K562 (cell line): ENCODE results near the gene ARMC2. TPM values are rescaled to one million over a fixed set of nuclear protein-coding genes. Genes with fewer than 3 reads are reported as not detected.

Experiments used
- ATAC-seq: fragments of 200-7000 bp; cut with Tn5 transposase; 3 replicates; pipeline ENCODE4 v1.9.1; 2020; ENCODE audit warnings: moderate library complexity
- BruUV-seq: library from RNA; stranded (reverse); fragments of 400-500 nt; replicated peaks from 2 replicates; lab custom pipeline; 2021; lab: Mats Ljungman, UMichigan
- CTCF ChIA-PET: fragments of 300-600 bp; formaldehyde crosslinking; extraction: SDS; loops from one replicate; lab custom pipeline; 2021; ENCODE audit warnings: low intra/inter-chr PET ratio; lab: Yijun Ruan, JAX
- POLR2A ChIA-PET: fragments of 300-600, 350-650 bp; sonication (Branson Sonifier 250); formaldehyde crosslinking; extraction: SDS; loops from one replicate; lab custom pipeline; 2021; ENCODE audit warnings: antibody characterized with exemption, inconsistent platforms; lab: Yijun Ruan, JAX
- DNase-seq, 4 experiments: peaks; one replicate each; pipeline versions ENCODE4 v3.0.0 to v3.0.0-alpha.2; 2011 to 2018; ENCODE audit warnings: low spot score in 3 of 4, mixed read lengths in 3 of 4; ENCODE audit errors: extremely low read depth in 1 of 4
- FAIRE-seq: peaks from 2 replicates; lab custom pipeline; 2011; peaks lifted over from hg19 to GRCh38; lab: Jason Lieb, UNC
- H2AFZ ChIP-seq: 2 replicates; pipeline ENCODE4 v1.6.0; 2011; ENCODE audit warnings: low read depth, low read length, control low read depth, inconsistent platforms
- H3K27ac ChIP-seq: fragments of 200-600 bp; 3 replicates; pipeline ENCODE4 v1.8.0; 2011; ENCODE audit warnings: low read depth, mild to moderate bottlenecking, control low read depth, inconsistent platforms, low read length, moderate library complexity, mixed read lengths; ENCODE audit errors: extremely low read depth
- H3K27me3 ChIP-seq, 2 experiments: fragments of 300-600 bp in 1 of 2; 2 replicates in 1 of 2; 3 replicates in 1 of 2; pipeline versions ENCODE4 v1.6.0 to v1.8.0; 2011; ENCODE audit warnings: inconsistent platforms in 2 of 2, low read length in 2 of 2, mild to moderate bottlenecking in 1 of 2, mixed read lengths in 1 of 2, moderate library complexity in 1 of 2; ENCODE audit not compliant: control insufficient read depth in 2 of 2, insufficient read depth in 2 of 2
- H3K36me3 ChIP-seq: fragments of 300-600 bp; 3 replicates; pipeline ENCODE4 v1.8.0; 2011; ENCODE audit warnings: mild to moderate bottlenecking, low read length, inconsistent platforms; ENCODE audit not compliant: control insufficient read depth, insufficient read depth
- H3K4me1 ChIP-seq, 2 experiments: fragments of 200-600 bp in 1 of 2; replicated peaks in 1 of 2; 2 replicates in 1 of 2; 3 replicates in 1 of 2; pipeline versions ENCODE4 v1.5.1 to v1.8.0; 2011; ENCODE audit warnings: inconsistent platforms in 2 of 2, low read length in 2 of 2, mild to moderate bottlenecking in 1 of 2, mixed read lengths in 1 of 2, moderate library complexity in 1 of 2; ENCODE audit not compliant: control insufficient read depth in 2 of 2, insufficient read depth in 2 of 2
- H3K4me2 ChIP-seq: 2 replicates; pipeline ENCODE4 v1.6.1; 2011; ENCODE audit warnings: low read length, control low read depth, inconsistent platforms, mixed read lengths; ENCODE audit not compliant: insufficient read depth
- H3K4me3 ChIP-seq: fragments of 200-600 bp; sonication (generic), shearing (Covaris generic); 2 replicates; pipeline ENCODE4 v1.5.1; 2016; ENCODE audit warnings: control low read depth, inconsistent platforms
- H3K79me2 ChIP-seq: fragments of 200-600 bp; 3 replicates; pipeline ENCODE4 v1.8.0; 2011; ENCODE audit warnings: low read length, inconsistent platforms; ENCODE audit not compliant: control insufficient read depth, insufficient read depth
- H3K9ac ChIP-seq, 2 experiments: 2 replicates each; pipeline versions ENCODE4 v1.6.0 to v1.6.1; 2011; ENCODE audit warnings: low read depth in 2 of 2, low read length in 2 of 2, control low read depth in 1 of 2, inconsistent platforms in 1 of 2, mild to moderate bottlenecking in 1 of 2, mixed read lengths in 1 of 2; ENCODE audit not compliant: insufficient read depth in 1 of 2
- H3K9me1 ChIP-seq: one replicate; pipeline ENCODE4 v1.6.0; 2011; ENCODE audit warnings: inconsistent platforms, mild to moderate bottlenecking, low read length, moderate library complexity; ENCODE audit not compliant: control insufficient read depth, insufficient read depth
- H3K9me3 ChIP-seq: replicated peaks from 2 replicates; pipeline ENCODE4 v1.5.1; 2011; ENCODE audit warnings: low read depth, low read length, inconsistent platforms; ENCODE audit not compliant: control insufficient read depth, insufficient read depth
- H4K20me1 ChIP-seq: replicated peaks from 2 replicates; pipeline ENCODE4 v1.6.1; 2011; ENCODE audit warnings: low read length, inconsistent platforms, mixed read lengths; ENCODE audit not compliant: control insufficient read depth, insufficient read depth
- ARID1B ChIP-seq: fragments of 450-650 bp; IDR thresholded peaks from 2 replicates; pipeline ENCODE4 v1.6.1; 2016; ENCODE audit warnings: antibody characterized with exemption, mild to moderate bottlenecking, inconsistent platforms
- BRD4 ChIP-seq: fragments of 200-600 bp; sonication (generic); IDR thresholded peaks from 2 replicates; pipeline ENCODE4 v1.6.1; 2017; ENCODE audit warnings: inconsistent platforms
- EHMT2 ChIP-seq: fragments of 450-650 bp; IDR thresholded peaks from 2 replicates; pipeline ENCODE4 v1.6.1; 2018; ENCODE audit warnings: antibody characterized with exemption
- HNRNPL ChIP-seq: fragments of 200-400 bp; formaldehyde crosslinking; IDR thresholded peaks from 2 replicates; pipeline ENCODE4 v1.6.1; 2017; ENCODE audit warnings: low read depth, mild to moderate bottlenecking, low read length
- MAFF ChIP-seq: IDR thresholded peaks from 2 replicates; pipeline ENCODE4 v1.6.1; 2012; ENCODE audit warnings: low read length, improper control_type of control experiment
- SPI1 ChIP-seq: IDR thresholded peaks from 2 replicates; pipeline ENCODE4 v1.6.1; 2011; ENCODE audit warnings: low read depth, low read length, control low read depth, borderline replicate concordance
- ZNF384 ChIP-seq: IDR thresholded peaks from 2 replicates; pipeline ENCODE4 v1.6.1; 2012; ENCODE audit warnings: low read depth, low read length, improper control_type of control experiment
- WGBS: fragments of 100-300 bp; shearing (Covaris generic); methylation state at CpG from one replicate; pipeline ENCODE4 v1.1.6; 2016; ENCODE audit warnings: low coverage, mixed read lengths; ENCODE audit not compliant: insufficient coverage; ENCODE audit errors: missing lambda C conversion rate; 5-methylcytosine and 5-hydroxymethylcytosine counted together
- in situ Hi-C: fragments of 300-500 bp; cut with MboI; formaldehyde crosslinking; loops from 4 replicates; pipeline ENCODE4 v1.15.0; 2018; ENCODE audit warnings: inconsistent platforms, mixed read lengths
- intact Hi-C: fragments of 100-400 bp; cut with micrococcal nuclease; formaldehyde crosslinking; loops from 2 replicates; pipeline ENCODE4 v1.14.2; 2022
- polyA plus RNA-seq, 8 experiments: library from polyadenylated mRNA; depleted of rRNA in 4 of 8; stranded (reverse) in 5 of 8; unstranded in 3 of 8; fragments of >200 nt; fragmentation: Nextera tagmentation in 2 of 8; fragmentation: Illumina TruSeq in 1 of 8; extraction: Ambion mirVana in 2 of 8; extraction: Trizol in 1 of 8; gene quantifications; 2 replicates each; pipeline versions ENCODE4 v1.2.1 to v1.2.3, GENCODE V29; 2011 to 2014; ENCODE audit warnings: inconsistent platforms in 1 of 8, missing spikeins in 1 of 8
- total RNA-seq, 7 experiments: library from RNA; depleted of rRNA in 6 of 7; stranded (reverse); fragments of >200 nt in 6 of 7; fragmentation: Illumina TruSeq in 2 of 7; extraction: Trizol in 2 of 7; gene quantifications; 2 replicates each; pipeline versions ENCODE4 v1.2.1 to v1.2.3, GENCODE V29; 2011 to 2021; ENCODE audit warnings: low replicate concordance in 1 of 7

The ARMC2 gene
- total and polyA plus RNA-seq, 9 of the 15 experiments (the other 6 are each of a cell fraction or from before 2014, with no cell fraction given) = 0.14 to 3.0 (median 0.82) TPM

DNA sequence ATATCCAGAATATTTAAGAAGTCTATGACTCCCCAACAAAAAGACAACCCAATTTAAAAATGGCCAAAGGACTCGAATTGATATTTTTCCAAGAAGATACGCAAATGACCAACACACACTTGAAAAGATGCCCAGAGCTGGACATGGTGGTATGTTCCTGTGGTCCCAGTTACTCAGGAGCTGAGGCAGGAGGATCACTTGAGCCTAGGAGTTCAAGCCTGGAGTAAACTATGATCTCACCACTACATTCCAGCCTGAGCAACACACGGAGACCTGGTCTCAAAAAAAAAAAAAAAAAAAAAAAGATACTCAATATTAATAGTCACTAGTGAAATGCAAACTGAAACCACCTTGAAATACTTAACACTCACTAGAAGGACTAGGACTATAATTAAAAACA lies 12.2 kb upstream of the ARMC2 start:
- no peak overlapping the region for H2AFZ ChIP-seq
- H3K4me2 ChIP-seq = no peak overlapping the region
- no peak for FAIRE-seq
- peaks cover 0 to 9% of the 10 kb centered on the region in 2 experiments; a peak in 4 of 5 replicates for H3K4me1 ChIP-seq
- no peaks in the 10 kb centered on the region for H3K9me1 ChIP-seq
- no peaks in the 10 kb centered on the region for H3K79me2 ChIP-seq
- H3K27me3 ChIP-seq = peaks cover 18 to 41% of the 10 kb centered on the region in 2 experiments; a peak in 4 of 5 replicates
- in situ Hi-C loops (loop anchor here (5.0 kb wide), 1 partner anchor 294 kb away; no protein-coding TSS in a partner anchor), intact Hi-C loops (loop anchor here (5.0 to 10.0 kb wide), 4 partner anchors 54 to 721 kb away; no protein-coding TSS in a partner anchor)
- H3K4me3 ChIP-seq = no peak overlapping the region
- no peaks in the 10 kb centered on the region for H3K9me3 ChIP-seq
- POLR2A ChIA-PET = no interaction called here
- ATAC-seq = no peak
- DNase-seq = no peak
- 12% methylated on average over 3 of the region's 3 CpGs for WGBS
- H3K9ac ChIP-seq = no peak overlapping the region
- no peaks in the 10 kb centered on the region for H4K20me1 ChIP-seq
- no peak for TF ChIP-seq ZNF384
- no peak for TF ChIP-seq ARID1B
- TF ChIP-seq BRD4 = no peak
- TF ChIP-seq SPI1 = no peak
- TF ChIP-seq HNRNPL = no peak
- TF ChIP-seq EHMT2 = no peak
- no peak for TF ChIP-seq MAFF
- TF ChIP-seq, all 486 proteins: peak for 0
- Histone ChIP-seq H3K36me3 (no peaks in the 10 kb centered on the region), H3K27ac (no peak overlapping the region)
- CTCF ChIA-PET = interaction anchor here (1.3 to 2.4 kb wide), 2 partner anchors 292 to 294 kb away, joined by 6 to 31 read pairs; no protein-coding TSS in a partner anchor
- no TSS peak for BruUV-seq
